Measurements from ENCODE around the gene CHMP4B. TPM values are rescaled to one million over a fixed set of nuclear protein-coding genes. Genes with fewer than 3 reads are reported as not detected.

Gene CHMP4B
- total and polyA plus RNA-seq, 4 donors, result 2.7 to 37.2 (median 17.2) TPM

DNA sequence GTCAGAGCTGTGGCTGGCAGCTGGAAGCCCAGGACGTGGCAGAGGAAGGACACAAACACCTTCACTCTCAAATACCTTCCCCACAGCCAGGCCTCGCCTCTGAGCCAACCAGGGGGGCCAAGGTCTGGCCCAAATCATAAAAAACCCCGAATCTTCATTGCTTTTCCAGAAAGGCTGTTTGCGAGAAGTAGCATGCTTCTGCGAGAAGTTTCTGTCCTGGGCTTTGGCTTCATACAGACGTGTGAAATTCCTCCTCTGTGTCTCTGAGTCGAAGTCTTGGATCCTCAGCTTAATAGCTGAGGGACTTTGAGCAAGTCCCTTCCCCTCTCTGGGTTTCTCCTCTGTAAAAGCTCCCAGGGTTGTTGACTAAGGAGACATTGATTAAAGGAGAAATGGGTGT, 63.0 kb downstream of the CHMP4B start:
- Histone ChIP-seq H3K4me3 (ENCODE audit: low read depth in 1 of 3, low read length in 3 of 3) (no peak overlapping the region), H3K9ac (ENCODE audit: low read depth in 1 of 2, low read length in 2 of 2) (no peak overlapping the region), H3K27me3 (ENCODE audit: control insufficient read depth in 4 of 4, insufficient read depth in 4 of 4, low read length in 3 of 4) (no peaks in the 10 kb centered on the region), H3K9me3 (ENCODE audit: control insufficient read depth in 4 of 4, low read length in 3 of 4) (peaks cover 0 to 4% (median 1%) of the 10 kb centered on the region in 4 donors), H3K27ac (ENCODE audit: low read depth in 1 of 2, low read length in 2 of 2) (no peak overlapping the region), H3K4me1 (ENCODE audit: control insufficient read depth in 4 of 4, insufficient read depth in 4 of 4, low read length in 3 of 4) (no peaks in the 10 kb centered on the region), H3K36me3 (ENCODE audit: control insufficient read depth in 4 of 4, insufficient read depth in 3 of 4, low read depth in 1 of 4, low read length in 3 of 4) (no peaks in the 10 kb centered on the region)
- TF ChIP-seq SP1 (IDR thresholded peaks at IDR 0.05), result no peak
- no peak for DNase-seq (ENCODE audit: low spot score)
- WGBS, result 79% methylated on average over 7 of the region's 7 CpGs

DNA sequence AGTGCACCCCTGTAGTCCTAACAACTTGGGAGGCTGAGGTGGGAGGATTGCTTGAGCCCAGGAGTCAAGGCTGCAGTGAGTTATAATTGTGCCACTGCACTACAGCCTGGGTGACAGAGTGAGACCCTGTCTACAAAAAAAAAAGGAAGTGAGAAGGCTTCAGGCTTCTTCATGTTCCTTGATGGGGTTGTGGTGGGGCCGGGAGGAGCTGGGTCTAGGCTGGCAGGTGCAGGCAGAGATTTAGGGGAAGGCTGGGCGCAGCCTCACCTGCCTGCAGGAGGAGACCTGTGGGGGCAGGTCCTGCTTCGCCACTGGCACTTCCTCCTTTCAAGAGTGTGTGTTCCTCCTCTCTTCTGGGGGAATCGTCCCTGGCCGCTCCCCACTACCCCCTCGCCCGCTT, 63.9 kb downstream of the CHMP4B start:
- Histone ChIP-seq H3K27ac (ENCODE audit: low read depth in 1 of 2, low read length in 2 of 2) (no peak overlapping the region), H3K27me3 (ENCODE audit: control insufficient read depth in 4 of 4, insufficient read depth in 4 of 4, low read length in 3 of 4) (no peaks in the 10 kb centered on the region), H3K4me1 (ENCODE audit: control insufficient read depth in 4 of 4, insufficient read depth in 4 of 4, low read length in 3 of 4) (no peaks in the 10 kb centered on the region), H3K4me3 (ENCODE audit: low read depth in 1 of 3, low read length in 3 of 3) (no peak overlapping the region), H3K9ac (ENCODE audit: low read depth in 1 of 2, low read length in 2 of 2) (no peak overlapping the region), H3K9me3 (ENCODE audit: control insufficient read depth in 4 of 4, low read length in 3 of 4) (peaks cover 0 to 8% (median 3%) of the 10 kb centered on the region in 4 donors), H3K36me3 (ENCODE audit: control insufficient read depth in 4 of 4, insufficient read depth in 3 of 4, low read depth in 1 of 4, low read length in 3 of 4) (no peaks in the 10 kb centered on the region)
- TF ChIP-seq FOXA2 (IDR thresholded peaks at IDR 0.05) (no peak), SP1 (IDR thresholded peaks at IDR 0.05) (no peak)
- DNase-seq (ENCODE audit: low spot score), result no peak
- WGBS, result 87% methylated on average over 7 of the region's 7 CpGs

DNA sequence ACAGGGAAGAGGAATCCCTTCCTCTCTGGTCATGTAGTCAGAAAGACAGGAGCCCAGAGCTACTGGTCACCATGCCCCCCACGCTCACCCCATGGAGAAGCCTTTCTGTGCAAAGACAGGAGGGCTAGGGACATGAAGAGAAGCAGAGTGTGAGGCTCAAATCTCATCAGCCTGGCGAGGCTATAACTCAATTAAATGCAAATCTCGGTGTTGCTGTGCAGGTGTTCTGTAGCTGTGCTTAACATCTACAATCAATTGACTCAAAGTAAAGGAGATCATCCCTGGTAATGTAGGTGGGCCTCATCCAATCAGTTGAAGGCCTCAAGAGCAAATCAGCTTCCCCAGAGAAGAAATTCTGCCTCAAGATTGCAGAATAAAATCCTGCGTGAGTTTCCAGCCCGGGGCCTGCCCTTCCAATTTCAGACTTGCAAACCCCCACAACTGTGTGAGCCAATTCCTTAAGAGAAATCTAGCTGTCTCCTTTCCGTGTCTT, 64.4 kb downstream of the CHMP4B start:
- Histone ChIP-seq H3K9me3 (ENCODE audit: control insufficient read depth in 4 of 4, low read length in 3 of 4) (peaks cover 0 to 8% (median 3%) of the 10 kb centered on the region in 4 donors), H3K27me3 (ENCODE audit: control insufficient read depth in 4 of 4, insufficient read depth in 4 of 4, low read length in 3 of 4) (no peaks in the 10 kb centered on the region), H3K27ac (ENCODE audit: low read depth in 1 of 2, low read length in 2 of 2) (no peak overlapping the region), H3K4me3 (ENCODE audit: low read depth in 1 of 3, low read length in 3 of 3) (no peak overlapping the region), H3K9ac (ENCODE audit: low read depth in 1 of 2, low read length in 2 of 2) (no peak overlapping the region), H3K36me3 (ENCODE audit: control insufficient read depth in 4 of 4, insufficient read depth in 3 of 4, low read depth in 1 of 4, low read length in 3 of 4) (no peaks in the 10 kb centered on the region), H3K4me1 (ENCODE audit: control insufficient read depth in 4 of 4, insufficient read depth in 4 of 4, low read length in 3 of 4) (no peaks in the 10 kb centered on the region)
- TF ChIP-seq FOXA1 (IDR thresholded peaks at IDR 0.05), result no peak
- no peak for TF ChIP-seq JUND (IDR thresholded peaks at IDR 0.05)
- TF ChIP-seq RAD21 (IDR thresholded peaks at IDR 0.05), result no peak
- DNase-seq (ENCODE audit: low spot score), result no peak
- 89% methylated on average over 6 of the region's 6 CpGs for WGBS

DNA sequence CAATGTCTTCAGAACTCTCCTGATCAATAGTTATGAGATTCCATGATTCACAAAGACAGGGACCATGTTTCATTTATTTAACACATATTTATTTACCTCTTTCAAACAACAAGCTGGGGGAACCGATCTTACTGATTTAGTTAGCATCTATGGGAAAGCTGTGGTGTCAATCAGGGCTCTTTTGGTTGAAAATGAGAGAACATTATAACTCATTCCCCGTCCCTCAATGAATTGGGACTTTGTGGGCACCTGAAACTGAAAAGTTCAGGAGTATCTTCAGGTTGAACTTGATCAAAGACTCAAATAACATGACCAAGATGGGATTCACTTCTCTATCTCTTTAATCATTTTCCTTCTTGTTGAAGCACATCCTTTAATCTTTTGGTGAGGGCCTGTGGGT, 67.4 kb downstream of the CHMP4B start:
- TF ChIP-seq YY1 (IDR thresholded peaks at IDR 0.05) (no peak), SP1 (IDR thresholded peaks at IDR 0.05) (no peak), TAF1 (conservative IDR thresholded peaks at IDR 0.05) (no peak), GABPA (IDR thresholded peaks at IDR 0.05 in 1 of 2, conservative IDR thresholded peaks at IDR 0.05 in 1 of 2) (no peak), RXRA (IDR thresholded peaks at IDR 0.05) (no peak), HNF4G (IDR thresholded peaks at IDR 0.05) (no peak), FOXA1 (IDR thresholded peaks at IDR 0.05) (no peak), JUND (IDR thresholded peaks at IDR 0.05) (no peak), FOXA2 (IDR thresholded peaks at IDR 0.05) (no peak), EGR1 (IDR thresholded peaks at IDR 0.05; ENCODE audit: low read depth in 2 of 2) (no peak), RAD21 (IDR thresholded peaks at IDR 0.05) (no peak), NR2F2 (IDR thresholded peaks at IDR 0.05) (no peak)
- TF ChIP-seq, protein P1, sequence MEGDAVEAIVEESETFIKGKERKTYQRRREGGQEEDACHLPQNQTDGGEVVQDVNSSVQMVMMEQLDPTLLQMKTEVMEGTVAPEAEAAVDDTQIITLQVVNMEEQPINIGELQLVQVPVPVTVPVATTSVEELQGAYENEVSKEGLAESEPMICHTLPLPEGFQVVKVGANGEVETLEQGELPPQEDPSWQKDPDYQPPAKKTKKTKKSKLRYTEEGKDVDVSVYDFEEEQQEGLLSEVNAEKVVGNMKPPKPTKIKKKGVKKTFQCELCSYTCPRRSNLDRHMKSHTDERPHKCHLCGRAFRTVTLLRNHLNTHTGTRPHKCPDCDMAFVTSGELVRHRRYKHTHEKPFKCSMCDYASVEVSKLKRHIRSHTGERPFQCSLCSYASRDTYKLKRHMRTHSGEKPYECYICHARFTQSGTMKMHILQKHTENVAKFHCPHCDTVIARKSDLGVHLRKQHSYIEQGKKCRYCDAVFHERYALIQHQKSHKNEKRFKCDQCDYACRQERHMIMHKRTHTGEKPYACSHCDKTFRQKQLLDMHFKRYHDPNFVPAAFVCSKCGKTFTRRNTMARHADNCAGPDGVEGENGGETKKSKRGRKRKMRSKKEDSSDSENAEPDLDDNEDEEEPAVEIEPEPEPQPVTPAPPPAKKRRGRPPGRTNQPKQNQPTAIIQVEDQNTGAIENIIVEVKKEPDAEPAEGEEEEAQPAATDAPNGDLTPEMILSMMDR (IDR thresholded peaks at IDR 0.05; ENCODE audit: low read depth, low read length, missing input control), result no peak
- Histone ChIP-seq H3K9me3 (ENCODE audit: control insufficient read depth in 4 of 4, low read length in 3 of 4) (peaks cover 0 to 8% (median 3%) of the 10 kb centered on the region in 4 donors), H3K9ac (ENCODE audit: low read depth in 1 of 2, low read length in 2 of 2) (no peak overlapping the region), H3K4me3 (ENCODE audit: low read depth in 1 of 3, low read length in 3 of 3) (no peak overlapping the region), H3K27ac (ENCODE audit: low read depth in 1 of 2, low read length in 2 of 2) (no peak overlapping the region), H3K27me3 (ENCODE audit: control insufficient read depth in 4 of 4, insufficient read depth in 4 of 4, low read length in 3 of 4) (no peaks in the 10 kb centered on the region), H3K4me1 (ENCODE audit: control insufficient read depth in 4 of 4, insufficient read depth in 4 of 4, low read length in 3 of 4) (no peaks in the 10 kb centered on the region), H3K36me3 (ENCODE audit: control insufficient read depth in 4 of 4, insufficient read depth in 3 of 4, low read depth in 1 of 4, low read length in 3 of 4) (no peaks in the 10 kb centered on the region)
- 89% methylated on average over 2 of the region's 2 CpGs for WGBS
- DNase-seq (ENCODE audit: low spot score), result no peak

Measured in liver (tissue), 9 donors.